Large intestine (tissue), 1 donor: Measurements from ENCODE around the gene PLP2. TPM values are rescaled to one million over a fixed set of nuclear protein-coding genes. Genes with fewer than 3 reads are reported as not detected.

ENCODE experiments used
- polyA plus RNA-seq: library from polyadenylated mRNA; unstranded; fragments of 120-200 nt; gene quantifications from one replicate; pipeline ENCODE4 v1.2.1, GENCODE V29; 2013

PLP2 gene
- polyA plus RNA-seq, 1 donor, result 118 TPM

Other genes with a start within 250 kb of the PLP2 start
- gene OTUD5, start 214.3 kb upstream of the PLP2 start, polyA plus RNA-seq, result 46.9 TPM
- gene KCND1, start 200.1 kb upstream of the PLP2 start, polyA plus RNA-seq, result 2.5 TPM
- 51.4 TPM for gene GRIPAP1, start 169.6 kb upstream of the PLP2 start, polyA plus RNA-seq
- gene TFE3, start 128.5 kb upstream of the PLP2 start, polyA plus RNA-seq, result 33.5 TPM
- gene CCDC120, start 112.9 kb upstream of the PLP2 start, polyA plus RNA-seq, result 27.3 TPM
- 14.0 TPM for gene PRAF2, start 97.9 kb upstream of the PLP2 start, polyA plus RNA-seq
- 46.6 TPM for gene WDR45, start 92.0 kb upstream of the PLP2 start, polyA plus RNA-seq
- gene GPKOW, start 48.2 kb upstream of the PLP2 start, polyA plus RNA-seq, result 18.9 TPM
- 2.5 TPM for gene MAGIX, start 9.1 kb upstream of the PLP2 start, polyA plus RNA-seq
- 5.7 TPM for gene PRICKLE3, start 14.5 kb downstream of the PLP2 start, polyA plus RNA-seq
- gene SYP, start 28.3 kb downstream of the PLP2 start, polyA plus RNA-seq, result 20.2 TPM
- gene CACNA1F, start 61.4 kb downstream of the PLP2 start, polyA plus RNA-seq, result 1.3 TPM
- gene CCDC22, start 63.6 kb downstream of the PLP2 start, polyA plus RNA-seq, result 18.5 TPM
- 0.76 TPM for gene FOXP3, start 92.8 kb downstream of the PLP2 start, polyA plus RNA-seq
- 3.3 TPM for gene PPP1R3F, start 97.9 kb downstream of the PLP2 start, polyA plus RNA-seq
- gene GAGE10, start 131.7 kb downstream of the PLP2 start, polyA plus RNA-seq, result not detected
- gene GAGE12J, start 150.1 kb downstream of the PLP2 start, polyA plus RNA-seq, result not detected
- gene GAGE13, start 159.7 kb downstream of the PLP2 start, polyA plus RNA-seq, result not detected